HG03442 (cell line): ENCODE measurements around the gene CFLAR.

Experiments used
- ATAC-seq: cut with Tn5 transposase; IDR thresholded peaks from one replicate; pipeline ENCODE4 v1.9.1; 2021; ENCODE audit warnings: mild to moderate bottlenecking, moderate library complexity; ENCODE audit not compliant: unreplicated experiment

Gene CFLAR

GRCh38 chr2:201205515-201205849, 89.5 kb downstream of the CFLAR start:
- ATAC-seq = no peak

DNA sequence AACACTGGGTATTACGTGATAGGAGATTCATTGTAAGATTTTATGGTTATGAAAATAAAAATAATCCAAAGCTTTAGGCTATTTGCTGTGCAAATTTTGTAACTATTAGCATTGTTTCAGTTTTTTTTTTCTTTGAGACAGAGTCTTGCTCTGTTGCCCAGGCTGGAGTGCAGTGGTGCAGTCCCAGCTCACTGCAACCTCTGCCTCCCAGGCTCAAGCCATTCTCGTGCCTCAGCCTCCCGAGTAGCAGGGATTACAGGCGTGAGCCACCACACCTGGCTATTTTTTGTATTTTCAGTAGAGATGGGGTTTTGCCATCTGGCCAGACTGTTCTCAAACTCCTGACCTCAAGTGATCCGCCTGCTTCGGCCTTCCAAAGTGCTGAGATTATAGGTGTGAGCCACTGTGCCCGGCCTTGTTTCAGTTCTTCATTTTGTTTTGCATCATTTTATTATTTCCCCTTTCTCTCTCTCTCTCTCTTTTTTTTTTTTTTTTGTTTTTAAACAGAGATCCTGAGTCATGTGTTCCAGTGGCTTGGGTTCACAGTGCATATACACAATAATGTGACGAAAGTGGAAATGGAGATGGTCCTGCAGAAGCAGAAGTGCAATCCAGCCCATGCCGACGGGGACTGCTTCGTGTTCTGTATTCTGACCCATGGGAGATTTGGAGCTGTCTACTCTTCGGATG, 92.7 kb downstream of the CFLAR start:
- peak; percentile 75 for ATAC-seq

GRCh38 chr2:201215963-201216362, 100.0 kb downstream of the CFLAR start:
- ATAC-seq = no peak

DNA sequence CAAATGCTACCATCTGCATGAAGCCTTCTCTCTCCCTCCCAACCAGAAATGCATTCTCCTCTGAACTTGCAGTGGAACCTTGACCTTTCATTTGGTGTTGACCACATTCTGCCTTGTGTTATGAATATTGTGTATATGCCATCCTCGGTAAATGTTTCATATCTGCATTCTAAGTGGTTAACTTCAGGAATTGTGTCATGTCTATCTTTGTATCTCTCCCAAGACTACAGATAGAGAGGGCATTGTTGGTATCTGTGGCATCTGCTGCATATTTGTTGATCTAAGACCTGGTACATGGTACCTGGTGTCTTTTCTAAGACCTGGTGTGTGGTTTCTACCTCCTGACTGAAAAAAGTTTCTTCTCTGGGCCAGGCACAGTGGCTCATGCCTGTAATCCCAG, 101.0 kb downstream of the CFLAR start:
- ATAC-seq = no peak

DNA sequence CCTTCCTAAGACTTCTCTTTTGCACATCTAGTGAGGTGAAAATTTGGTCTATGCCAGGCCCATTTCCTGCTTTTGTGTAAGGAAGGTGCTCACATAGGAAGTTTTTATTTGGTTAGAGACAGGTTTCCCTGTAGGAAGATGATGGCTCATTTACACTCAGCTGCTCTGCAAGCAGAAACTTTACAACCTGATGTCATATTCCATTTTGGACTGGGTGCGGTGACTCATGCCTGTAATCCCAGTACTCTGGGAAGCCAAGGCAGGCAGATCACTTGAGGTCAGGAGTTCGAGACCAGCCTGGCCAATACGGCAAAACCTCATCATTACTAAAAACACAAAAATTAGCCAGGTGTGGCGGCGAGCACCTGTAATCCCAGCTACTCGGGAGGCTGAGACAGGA, 102.8 kb downstream of the CFLAR start:
- ATAC-seq = no peak

DNA sequence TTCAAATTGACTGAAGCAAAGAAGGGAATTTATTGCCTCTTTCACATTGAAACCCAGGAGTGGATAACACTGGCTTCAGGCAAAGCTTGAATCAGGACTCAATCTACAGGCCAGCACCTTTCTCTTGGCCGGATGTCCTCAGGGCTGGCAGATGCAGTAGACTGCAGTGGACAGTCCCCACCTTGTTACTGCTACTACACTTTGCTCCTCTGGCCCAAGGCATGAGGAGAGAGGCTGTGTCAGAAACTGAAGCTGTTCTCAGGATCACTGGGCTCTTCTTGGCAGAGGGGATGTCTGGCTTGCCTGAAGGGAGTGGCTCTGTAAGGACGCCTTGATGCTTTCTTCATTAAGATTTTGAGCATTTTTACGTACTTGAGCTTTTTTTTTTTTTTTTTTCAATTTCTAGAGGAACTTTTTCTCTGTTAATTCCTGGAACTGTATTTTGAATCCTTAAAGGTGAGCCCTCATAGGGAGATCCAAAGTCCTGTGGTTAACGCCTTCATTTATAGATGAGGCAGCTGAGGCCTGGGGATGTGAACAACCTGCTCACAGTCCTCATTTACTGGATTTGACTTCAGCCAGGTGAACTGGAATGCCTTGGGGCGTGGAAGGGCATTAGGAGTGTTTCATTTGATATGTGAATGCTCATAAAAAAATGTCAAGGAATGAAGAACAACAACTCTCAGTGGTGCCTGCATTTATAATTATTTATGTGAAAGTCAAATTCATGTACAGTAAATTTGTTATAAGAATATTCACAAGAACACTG, 103.5 kb downstream of the CFLAR start:
- no peak for ATAC-seq

DNA sequence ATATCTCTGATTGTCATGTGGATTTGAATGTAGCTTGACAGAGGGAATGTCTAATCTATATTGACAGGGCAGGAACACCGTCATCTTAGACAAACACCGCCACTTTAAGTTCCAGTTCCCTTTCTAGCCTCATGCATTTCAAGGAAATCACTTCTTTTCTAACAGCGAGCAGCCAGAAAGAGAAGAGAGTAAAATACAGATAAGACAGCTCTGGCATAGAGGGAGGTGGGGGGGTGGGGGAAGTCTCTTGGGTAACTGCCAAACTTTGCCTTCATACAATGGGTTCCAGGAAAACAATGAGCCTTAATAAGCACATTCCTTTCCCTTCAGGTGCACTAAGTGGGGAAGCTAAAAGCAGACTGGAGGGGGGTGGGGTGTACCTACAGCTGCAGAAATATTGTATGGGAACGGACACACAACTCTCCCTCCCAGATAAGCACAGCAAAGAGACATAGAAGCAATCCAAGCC, 104.2 kb downstream of the CFLAR start:
- no peak for ATAC-seq

DNA sequence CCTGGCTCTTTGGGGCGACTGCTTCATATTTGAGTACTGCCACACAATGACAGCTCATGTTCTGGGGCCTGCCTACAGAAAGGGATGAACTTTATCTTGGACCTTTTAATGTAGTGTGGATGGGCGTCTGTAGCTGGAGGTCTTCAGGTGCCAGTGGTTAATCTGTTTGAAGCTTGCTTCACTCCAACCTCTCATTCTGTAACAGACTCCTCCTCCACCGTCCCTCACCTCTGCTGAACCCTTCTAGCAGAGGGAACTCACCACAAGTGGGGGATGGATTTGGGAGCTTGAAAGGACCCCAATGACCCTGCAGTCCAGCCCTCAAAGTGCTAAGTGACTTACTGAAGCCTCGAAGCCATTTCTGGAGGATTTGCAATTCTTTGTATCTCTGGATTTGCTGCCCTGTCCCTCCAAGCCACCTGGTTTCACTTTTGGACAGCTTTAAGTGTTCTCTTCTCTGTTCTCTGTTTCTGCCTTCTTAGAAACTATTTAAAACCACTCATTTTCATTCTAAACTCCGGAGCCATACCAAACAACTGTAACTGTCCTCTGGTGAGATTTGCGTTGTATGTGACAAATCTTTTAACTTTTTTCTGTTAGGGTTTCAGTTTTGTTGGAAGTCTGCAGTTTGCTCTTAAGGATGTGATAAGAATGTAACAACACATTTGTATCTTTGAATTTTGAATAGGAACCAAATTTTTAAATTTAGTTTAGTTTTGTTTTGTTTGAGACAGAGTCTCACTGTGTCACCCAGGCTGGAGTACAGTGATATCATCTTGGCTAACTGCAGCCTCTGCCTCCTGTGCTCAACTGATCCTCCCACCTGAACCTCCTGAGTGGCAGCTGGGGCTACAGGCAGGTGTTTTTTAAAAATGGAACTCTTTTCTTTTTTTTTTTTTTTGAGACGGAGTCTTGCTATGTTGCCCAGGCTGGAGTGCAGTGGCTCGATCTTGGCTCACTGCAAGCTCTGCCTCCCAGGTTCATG, 107.4 kb downstream of the CFLAR start:
- ATAC-seq = peak; percentile 85
